IMR-90 (cell line): ENCODE data around the gene KCNIP1. TPM values are rescaled to one million over a fixed set of nuclear protein-coding genes. Genes with fewer than 3 reads are reported as not detected.

Experiments used
- ATAC-seq: fragments of 200-7000 bp; cut with Tn5 transposase; 2 replicates; pipeline ENCODE4 v1.9.1; 2020; ENCODE audit warnings: low read depth, mild to moderate bottlenecking, moderate library complexity
- BruUV-seq: library from RNA; stranded (reverse); fragments of 400-500 nt; replicated peaks from 2 replicates; lab custom pipeline; 2021; lab: Mats Ljungman, UMichigan
- CTCF ChIA-PET: fragments of 300-600 bp; formaldehyde crosslinking; extraction: SDS; loops from one replicate; lab custom pipeline; 2021; ENCODE audit warnings: antibody characterized with exemption; lab: Yijun Ruan, JAX
- POLR2A ChIA-PET: fragments of 300-600 bp; sonication (Branson Sonifier 250); formaldehyde crosslinking; loops from one replicate; lab custom pipeline; 2022; ENCODE audit warnings: antibody characterized with exemption; ENCODE audit not compliant: unreplicated experiment; lab: Charles Lee
- DNase-seq: peaks from one replicate; pipeline ENCODE4 v3.0.0; 2013
- H2AFZ ChIP-seq: replicated peaks from 2 replicates; pipeline ENCODE3; 2013; ENCODE audit warnings: low read length, mild to moderate bottlenecking; ENCODE audit not compliant: poor library complexity
- H2AK5ac ChIP-seq: 2 replicates; pipeline ENCODE4 v1.6.1; 2013; ENCODE audit warnings: low read depth, low read length, inconsistent platforms
- H2AK9ac ChIP-seq: replicated peaks from 2 replicates; pipeline ENCODE3; 2013; ENCODE audit warnings: mild to moderate bottlenecking, low read depth, low read length, moderate library complexity; ENCODE audit not compliant: poor library complexity
- H2BK120ac ChIP-seq: 2 replicates; pipeline ENCODE4 v1.6.1; 2013; ENCODE audit warnings: low read depth, low read length, inconsistent platforms
- H2BK15ac ChIP-seq: 3 replicates; pipeline ENCODE4 v1.6.1; 2013; ENCODE audit warnings: low read depth, low read length, inconsistent platforms
- H2BK20ac ChIP-seq: 2 replicates; pipeline ENCODE4 v1.6.1; 2013; ENCODE audit warnings: low read depth, mild to moderate bottlenecking, inconsistent platforms, low read length, moderate library complexity
- H2BK5ac ChIP-seq: 2 replicates; pipeline ENCODE4 v1.6.1; 2013; ENCODE audit warnings: mild to moderate bottlenecking, low read depth, low read length, inconsistent platforms; ENCODE audit not compliant: poor library complexity, severe bottlenecking
- H3K14ac ChIP-seq: replicated peaks from 2 replicates; pipeline ENCODE4 v1.6.1; 2013; ENCODE audit warnings: low read depth, low read length, inconsistent platforms
- H3K18ac ChIP-seq: 2 replicates; pipeline ENCODE4 v1.6.1; 2013; ENCODE audit warnings: low read depth, low read length, control low read depth
- H3K23ac ChIP-seq: 2 replicates; pipeline ENCODE4 v1.6.1; 2013; ENCODE audit warnings: low read depth, low read length, inconsistent platforms
- H3K27ac ChIP-seq: 2 replicates; pipeline ENCODE4 v1.5.1; 2013; ENCODE audit warnings: mild to moderate bottlenecking, control low read depth, low read length; ENCODE audit not compliant: insufficient read depth
- H3K27me3 ChIP-seq: 2 replicates; pipeline ENCODE4 v1.6.1; 2013; ENCODE audit warnings: low read length; ENCODE audit not compliant: control insufficient read depth, insufficient read depth
- H3K36me3 ChIP-seq: 2 replicates; pipeline ENCODE4 v1.6.1; 2013; ENCODE audit warnings: low read length, mixed read lengths; ENCODE audit not compliant: control insufficient read depth, insufficient read depth
- H3K4ac ChIP-seq: 2 replicates; pipeline ENCODE4 v1.6.1; 2013; ENCODE audit warnings: low read depth, low read length, inconsistent platforms
- H3K4me1 ChIP-seq: 2 replicates; pipeline ENCODE4 v1.6.1; 2013; ENCODE audit warnings: low read length, mixed read lengths; ENCODE audit not compliant: control insufficient read depth, insufficient read depth
- H3K4me2 ChIP-seq: 2 replicates; pipeline ENCODE4 v1.6.1; 2013; ENCODE audit warnings: low read depth, mild to moderate bottlenecking, control low read depth, low read length, moderate library complexity
- H3K4me3 ChIP-seq: 2 replicates; pipeline ENCODE4 v1.5.1; 2013; ENCODE audit warnings: low read depth, mild to moderate bottlenecking, control low read depth, low read length, moderate library complexity; ENCODE audit not compliant: insufficient read depth
- H3K56ac ChIP-seq: 2 replicates; pipeline ENCODE4 v1.6.1; 2013; ENCODE audit warnings: low read length, inconsistent platforms; ENCODE audit not compliant: insufficient read depth; ENCODE audit errors: extremely low read depth
- H3K79me1 ChIP-seq, 2 experiments: 2 replicates each; pipeline ENCODE4 v1.6.1; 2013; ENCODE audit warnings: low read length in 2 of 2, inconsistent platforms in 1 of 2, low read depth in 1 of 2
- H3K9ac ChIP-seq: 2 replicates; pipeline ENCODE4 v1.6.1; 2013; ENCODE audit warnings: low read depth, low read length, control low read depth
- H3K9me1 ChIP-seq: 2 replicates; pipeline ENCODE4 v1.6.1; 2013; ENCODE audit warnings: low read length, inconsistent platforms; ENCODE audit not compliant: insufficient read depth
- H3K9me3 ChIP-seq: 2 replicates; pipeline ENCODE4 v1.6.1; 2013; ENCODE audit warnings: low read length; ENCODE audit not compliant: control insufficient read depth, insufficient read depth
- H4K20me1 ChIP-seq: 2 replicates; pipeline ENCODE4 v1.6.1; 2013; ENCODE audit warnings: low read length, inconsistent platforms; ENCODE audit not compliant: insufficient read depth
- H4K5ac ChIP-seq: 2 replicates; pipeline ENCODE4 v1.6.1; 2013; ENCODE audit warnings: mild to moderate bottlenecking, low read depth, low read length, control low read depth
- H4K8ac ChIP-seq, 2 experiments: 2 replicates each; pipeline ENCODE4 v1.6.1; 2013; ENCODE audit warnings: low read depth in 2 of 2, low read length in 2 of 2, control low read depth in 1 of 2, inconsistent platforms in 1 of 2
- H4K91ac ChIP-seq: 2 replicates; pipeline ENCODE4 v1.6.1; 2013; ENCODE audit warnings: low read depth, low read length, inconsistent platforms; ENCODE audit not compliant: insufficient read depth
- CHD1 ChIP-seq: IDR thresholded peaks from 2 replicates; pipeline ENCODE4 v1.6.1; 2012; ENCODE audit warnings: low read depth, low read length, improper control_type of control experiment
- MAFK ChIP-seq: IDR thresholded peaks from 2 replicates; pipeline ENCODE4 v1.6.1; 2012; ENCODE audit warnings: low read depth, low read length, improper control_type of control experiment
- NFE2L2 ChIP-seq: fragments of 150-350 bp; IDR thresholded peaks from 2 replicates; pipeline ENCODE4 v1.6.1; 2016; ENCODE audit warnings: low read depth, mild to moderate bottlenecking, low read length
- SMC3 ChIP-seq: fragments of 150-350 bp; IDR thresholded peaks from 2 replicates; pipeline ENCODE4 v1.6.1; 2016; ENCODE audit warnings: low read depth, mild to moderate bottlenecking, antibody characterized with exemption, low read length, moderate library complexity
- USF2 ChIP-seq: fragments of 150-350 bp; IDR thresholded peaks from 2 replicates; pipeline ENCODE4 v1.6.1; 2017; ENCODE audit warnings: mild to moderate bottlenecking, antibody characterized with exemption, low read length, low read depth
- WGBS, 2 experiments: methylation state at CpG; one replicate each; pipeline versions ENCODE4 v1.1.5 to v1.1.7; 2013; ENCODE audit warnings: missing lambda C conversion rate in 2 of 2; ENCODE audit not compliant: insufficient read length in 1 of 2; ENCODE audit errors: extremely low coverage in 2 of 2; 5-methylcytosine and 5-hydroxymethylcytosine counted together
- dilution Hi-C: fragments of 300-500 bp; cut with HindIII; formaldehyde crosslinking; loops from one replicate; pipeline ENCODE4 v1.14.3; 2018; ENCODE audit warnings: low sequenced_read_pairs; ENCODE audit not compliant: unreplicated experiment
- in situ Hi-C: fragments of 300-500 bp; cut with MboI; formaldehyde crosslinking; loops from 3 replicates; pipeline ENCODE4 v1.14.3; 2019; ENCODE audit warnings: low sequenced_read_pairs, inconsistent platforms, mixed read lengths
- intact Hi-C: fragments of 100-400 bp; cut with micrococcal nuclease; formaldehyde crosslinking; loops from 2 replicates; pipeline ENCODE4 v1.10.0; 2022
- polyA plus RNA-seq, 3 experiments: library from polyadenylated mRNA; depleted of rRNA; stranded (reverse); fragments of >200 nt; gene quantifications; 2 replicates each; pipeline ENCODE4 v1.2.3, GENCODE V29; 2012; ENCODE audit warnings: low replicate concordance in 1 of 3
- total RNA-seq: library from RNA; depleted of rRNA; stranded (reverse); fragments of >200 nt; gene quantifications from 2 replicates; pipeline ENCODE4 v1.2.3, GENCODE V29; 2012
- TF ChIP-seq, protein P1 (sequence below): fragments of 150-350 bp; IDR thresholded peaks from 2 replicates; pipeline ENCODE4 v1.6.1; 2016; ENCODE audit warnings: low read depth, mild to moderate bottlenecking, low read length, moderate library complexity, borderline replicate concordance

Gene KCNIP1
- total and polyA plus RNA-seq, 2 of the 4 experiments (the other 2 are of a cell fraction): not detected

DNA sequence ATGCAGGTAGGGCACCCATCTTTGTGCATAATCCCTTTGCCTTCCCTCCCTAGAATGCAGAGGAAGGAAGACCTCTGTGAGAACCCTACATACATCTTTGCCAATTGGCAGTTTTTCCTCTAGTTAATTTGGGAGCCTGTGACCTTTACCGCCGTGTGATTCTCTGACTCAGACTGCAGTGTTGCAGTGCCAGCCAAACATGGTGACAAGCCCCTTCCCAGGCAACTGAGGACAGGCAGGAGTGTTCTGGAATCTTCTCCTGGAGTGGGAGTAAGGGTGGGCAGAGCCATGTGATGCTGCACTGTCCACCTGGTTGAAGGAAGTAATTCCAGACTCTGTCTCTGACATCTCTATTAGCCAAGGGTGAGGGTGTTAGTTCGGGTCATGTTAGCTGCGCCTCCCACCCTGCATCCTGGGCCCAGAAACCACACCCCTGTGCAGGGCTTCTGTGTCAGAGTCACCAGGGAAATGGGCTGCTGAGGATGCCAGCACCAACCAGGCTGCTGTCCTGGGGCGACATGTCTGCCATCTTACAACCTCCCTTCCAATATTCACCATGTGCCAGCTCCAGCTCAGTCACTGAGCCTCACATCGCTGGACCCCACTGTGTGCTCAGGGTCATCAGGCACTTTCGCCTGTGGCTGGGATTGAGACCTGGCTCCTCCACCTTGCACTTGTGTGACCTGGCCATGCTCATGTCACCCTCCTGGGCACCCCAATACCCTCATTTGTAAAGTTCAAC lies 21.8 kb downstream of the KCNIP1 start:
- Histone ChIP-seq H4K20me1 (no peaks in the 10 kb centered on the region), H3K9me1 (no peaks in the 10 kb centered on the region), H3K23ac (no peak overlapping the region), H2BK20ac (no peak overlapping the region), H3K9ac (no peak overlapping the region), H3K18ac (no peak overlapping the region), H3K14ac (no peak overlapping the region), H3K4me2 (no peak overlapping the region), H2AK9ac (no peak overlapping the region), H2AK5ac (no peak overlapping the region), H3K4ac (no peak overlapping the region), H4K5ac (no peak overlapping the region), H2AFZ (no peak overlapping the region), H3K27me3 (no peaks in the 10 kb centered on the region; the same call in 1 of the 2 replicates), H3K27ac (no peak overlapping the region), H3K56ac (no peak overlapping the region), H3K36me3 (no peaks in the 10 kb centered on the region), H3K4me1 (no peaks in the 10 kb centered on the region), H2BK5ac (no peak overlapping the region), H3K79me1 (no peaks in the 10 kb centered on the region), H4K91ac (no peak overlapping the region), H2BK15ac (no peak overlapping the region), H3K4me3 (no peak overlapping the region), H2BK120ac (no peak overlapping the region), H3K9me3 (no peaks in the 10 kb centered on the region), H4K8ac (no peak overlapping the region)
- intact Hi-C loops (no loop called here), dilution Hi-C loops (no loop called here), in situ Hi-C loops (no loop called here)
- WGBS, 2 experiments: 87% methylated on average over 3 of the region's 7 CpGs; no CpG with 5 or more reads in 1 of the 2 experiments
- no peak for ATAC-seq
- TF ChIP-seq, protein P1, sequence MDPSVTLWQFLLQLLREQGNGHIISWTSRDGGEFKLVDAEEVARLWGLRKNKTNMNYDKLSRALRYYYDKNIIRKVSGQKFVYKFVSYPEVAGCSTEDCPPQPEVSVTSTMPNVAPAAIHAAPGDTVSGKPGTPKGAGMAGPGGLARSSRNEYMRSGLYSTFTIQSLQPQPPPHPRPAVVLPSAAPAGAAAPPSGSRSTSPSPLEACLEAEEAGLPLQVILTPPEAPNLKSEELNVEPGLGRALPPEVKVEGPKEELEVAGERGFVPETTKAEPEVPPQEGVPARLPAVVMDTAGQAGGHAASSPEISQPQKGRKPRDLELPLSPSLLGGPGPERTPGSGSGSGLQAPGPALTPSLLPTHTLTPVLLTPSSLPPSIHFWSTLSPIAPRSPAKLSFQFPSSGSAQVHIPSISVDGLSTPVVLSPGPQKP: no peak
- TF ChIP-seq SMC3: no peak
- TF ChIP-seq CHD1: no peak
- TF ChIP-seq USF2: no peak
- no peak for TF ChIP-seq NFE2L2
- no peak for TF ChIP-seq MAFK
- DNase-seq: no peak
- CTCF ChIA-PET: no interaction called here
- no TSS peak for BruUV-seq
- POLR2A ChIA-PET: no interaction called here
